Measurements from ENCODE around the gene FHOD3.

DNA sequence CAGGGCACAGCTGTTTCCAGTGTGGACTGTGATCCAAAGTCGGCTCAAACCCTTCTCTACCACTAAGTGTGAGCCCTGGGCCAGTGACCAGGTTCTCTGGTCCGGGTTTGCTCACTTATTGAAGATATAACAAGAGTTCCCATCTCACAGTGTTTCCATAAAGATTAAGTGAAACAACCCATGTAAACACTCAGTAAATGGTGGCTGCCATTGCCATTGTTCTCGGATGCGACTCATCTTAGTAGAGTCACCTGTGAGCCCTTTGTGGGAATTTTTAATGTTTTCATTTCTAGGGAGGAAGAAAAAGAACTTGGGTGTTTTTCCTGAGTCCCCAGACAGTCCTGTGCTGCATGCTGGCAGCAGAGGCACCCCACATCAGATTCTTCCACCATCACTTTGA, 477.9 kb downstream of the FHOD3 start:
- TF ChIP-seq, protein P1, sequence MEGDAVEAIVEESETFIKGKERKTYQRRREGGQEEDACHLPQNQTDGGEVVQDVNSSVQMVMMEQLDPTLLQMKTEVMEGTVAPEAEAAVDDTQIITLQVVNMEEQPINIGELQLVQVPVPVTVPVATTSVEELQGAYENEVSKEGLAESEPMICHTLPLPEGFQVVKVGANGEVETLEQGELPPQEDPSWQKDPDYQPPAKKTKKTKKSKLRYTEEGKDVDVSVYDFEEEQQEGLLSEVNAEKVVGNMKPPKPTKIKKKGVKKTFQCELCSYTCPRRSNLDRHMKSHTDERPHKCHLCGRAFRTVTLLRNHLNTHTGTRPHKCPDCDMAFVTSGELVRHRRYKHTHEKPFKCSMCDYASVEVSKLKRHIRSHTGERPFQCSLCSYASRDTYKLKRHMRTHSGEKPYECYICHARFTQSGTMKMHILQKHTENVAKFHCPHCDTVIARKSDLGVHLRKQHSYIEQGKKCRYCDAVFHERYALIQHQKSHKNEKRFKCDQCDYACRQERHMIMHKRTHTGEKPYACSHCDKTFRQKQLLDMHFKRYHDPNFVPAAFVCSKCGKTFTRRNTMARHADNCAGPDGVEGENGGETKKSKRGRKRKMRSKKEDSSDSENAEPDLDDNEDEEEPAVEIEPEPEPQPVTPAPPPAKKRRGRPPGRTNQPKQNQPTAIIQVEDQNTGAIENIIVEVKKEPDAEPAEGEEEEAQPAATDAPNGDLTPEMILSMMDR (IDR thresholded peaks at IDR 0.05) = no peak
- TF ChIP-seq POLR2A (IDR thresholded peaks at IDR 0.05) = no peak

Measured in uterus (tissue), 2 donors.